ENCODE results near the gene SERPINE3.

DNA sequence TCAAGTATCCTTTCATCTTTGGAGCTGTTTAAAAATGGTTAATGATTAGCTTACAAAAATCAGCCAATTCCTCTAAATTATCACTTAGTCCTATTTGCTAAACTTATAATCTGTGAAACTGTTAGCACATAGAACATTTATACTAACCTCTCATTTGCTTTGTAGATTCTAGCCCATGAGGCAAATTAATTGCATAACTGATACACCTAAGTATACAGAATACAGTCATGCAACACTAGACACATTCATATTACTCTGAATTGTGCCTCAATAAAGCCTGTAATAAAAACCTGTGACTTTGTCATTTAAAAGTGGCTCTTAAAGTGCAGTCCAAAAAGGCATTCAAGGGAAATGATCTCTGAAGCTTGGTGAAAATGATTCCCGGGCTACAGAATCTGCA, 21.0 kb downstream of the SERPINE3 start:
- no peak for TF ChIP-seq POLR2AphosphoS5 (IDR thresholded peaks at IDR 0.05; ENCODE audit: low read depth, low read length)
- TF ChIP-seq TAF1 (IDR thresholded peaks at IDR 0.05; ENCODE audit: low read depth, low read length) = no peak

Measured in GM12891 (cell line).